ENCODE results near the gene IQSEC1.

IQSEC1 gene

GRCh38 chr3:12934431-12934830 lies 138.8 kb downstream of the IQSEC1 start:
- DNase-seq (ENCODE audit: low spot score), result no peak

DNA sequence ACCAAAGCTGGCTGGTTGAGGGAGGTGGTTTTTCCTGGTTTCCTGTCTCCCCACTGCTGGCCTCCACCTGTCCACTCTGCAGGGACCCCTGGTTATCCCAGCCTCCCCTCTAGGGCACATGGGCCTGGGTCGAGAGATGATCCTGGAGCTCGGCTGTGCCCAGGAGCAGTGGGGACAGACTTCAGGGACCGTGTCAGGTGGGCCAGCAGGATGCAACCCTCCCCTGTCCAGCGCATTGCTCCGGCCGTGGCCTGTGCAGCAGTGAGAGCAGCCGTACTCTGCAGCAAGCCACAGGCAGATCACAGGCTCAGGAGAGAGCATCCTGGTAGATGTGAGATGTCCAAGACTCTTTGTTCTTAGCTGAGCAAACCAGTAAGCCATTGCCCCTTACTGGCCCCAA lies 139.3 kb downstream of the IQSEC1 start:
- no peak for DNase-seq (ENCODE audit: low spot score)

DNA sequence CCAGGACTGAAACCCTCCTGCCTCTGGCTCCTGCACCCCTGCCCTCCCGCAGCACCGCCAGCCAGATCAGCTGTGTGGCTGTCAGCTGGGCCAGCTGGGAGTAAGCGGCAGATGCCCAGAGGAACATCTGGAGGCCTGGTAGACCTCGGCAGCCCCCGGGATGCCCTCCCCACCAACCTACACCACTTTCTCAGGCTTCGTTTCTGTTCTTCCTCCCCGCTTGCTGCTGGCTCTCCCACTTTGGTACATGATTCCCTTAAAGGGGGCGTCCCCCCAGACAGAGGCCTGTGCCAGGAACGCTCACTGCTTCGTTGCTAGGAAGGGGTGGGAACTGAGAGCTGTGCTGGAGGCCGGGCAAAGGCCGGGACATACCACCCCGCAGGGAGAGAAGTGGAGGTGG lies 140.5 kb downstream of the IQSEC1 start:
- no peak for DNase-seq (ENCODE audit: low spot score)

DNA sequence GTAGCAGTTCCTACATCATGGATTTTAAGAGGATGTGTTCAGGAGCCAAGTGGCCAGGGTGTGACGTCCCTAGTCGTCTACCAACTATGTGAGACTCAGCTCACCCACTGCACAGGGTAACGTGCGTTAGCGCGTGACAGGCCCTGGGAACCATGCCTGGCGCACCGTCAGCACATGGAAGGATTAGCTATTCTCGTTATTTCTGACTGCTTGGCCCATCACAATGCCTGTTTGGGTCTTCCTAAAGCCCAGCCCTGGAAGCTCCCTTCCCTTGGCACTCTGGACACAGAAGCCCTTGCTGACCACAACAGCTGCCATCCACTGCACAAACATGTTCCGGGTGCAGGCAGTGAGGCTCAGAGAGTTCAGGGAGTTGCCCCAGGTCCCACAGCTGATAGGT lies 140.9 kb downstream of the IQSEC1 start:
- no peak for DNase-seq (ENCODE audit: low spot score)

- DNase-seq (ENCODE audit: low spot score), result no peak
These were observed 141.8 kb downstream of the IQSEC1 start for GRCh38 chr3:12931273-12931905.

- no peak for DNase-seq (ENCODE audit: low spot score)
These were observed 143.4 kb downstream of the IQSEC1 start for GRCh38 chr3:12929801-12930200.

DNA sequence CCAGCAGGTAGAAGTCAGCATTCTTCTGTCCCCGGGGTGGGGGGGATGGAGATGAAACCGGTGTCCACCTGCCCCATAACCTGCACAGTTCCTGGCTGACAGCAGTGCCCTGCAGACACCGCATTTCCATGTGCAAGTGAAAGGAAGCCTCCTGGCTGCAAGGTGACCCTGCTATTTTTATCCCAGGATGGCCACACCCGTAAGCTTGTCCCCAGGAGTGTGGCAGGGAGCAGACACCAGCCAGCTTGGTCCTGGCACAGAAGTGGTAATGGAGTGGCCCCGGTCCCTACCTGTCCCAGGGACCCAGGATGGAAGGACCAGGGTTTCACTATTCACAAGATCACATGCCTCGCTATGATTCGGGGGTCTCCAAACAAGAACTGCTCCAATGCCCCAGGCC lies 146.6 kb downstream of the IQSEC1 start:
- no peak for DNase-seq (ENCODE audit: low spot score)

GRCh38 chr3:12925648-12926047 lies 147.6 kb downstream of the IQSEC1 start:
- no peak for DNase-seq (ENCODE audit: low spot score)

DNA sequence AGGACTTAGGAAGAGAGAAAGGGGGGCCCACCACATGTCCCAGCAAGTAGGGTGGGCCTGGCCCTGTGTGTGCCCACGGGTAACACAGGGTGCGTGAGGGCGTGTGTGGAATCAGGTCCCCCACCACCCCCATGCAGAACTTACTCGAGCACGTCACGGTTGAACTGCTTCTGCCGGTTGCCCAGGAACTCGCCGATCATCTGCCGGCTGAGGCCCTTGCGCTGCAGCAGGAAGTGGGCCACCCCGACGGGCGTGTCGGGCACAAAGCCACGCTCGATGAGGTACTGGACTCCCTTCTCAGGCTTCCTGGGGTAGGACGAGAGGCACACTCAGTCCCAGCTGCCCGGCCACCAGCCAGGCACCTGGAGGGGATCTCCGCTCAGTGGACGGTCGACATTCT lies 148.8 kb downstream of the IQSEC1 start:
- no peak for DNase-seq (ENCODE audit: low spot score)

GRCh38 chr3:12922881-12923431 lies 150.3 kb downstream of the IQSEC1 start:
- DNase-seq (ENCODE audit: low spot score), result no peak

DNA sequence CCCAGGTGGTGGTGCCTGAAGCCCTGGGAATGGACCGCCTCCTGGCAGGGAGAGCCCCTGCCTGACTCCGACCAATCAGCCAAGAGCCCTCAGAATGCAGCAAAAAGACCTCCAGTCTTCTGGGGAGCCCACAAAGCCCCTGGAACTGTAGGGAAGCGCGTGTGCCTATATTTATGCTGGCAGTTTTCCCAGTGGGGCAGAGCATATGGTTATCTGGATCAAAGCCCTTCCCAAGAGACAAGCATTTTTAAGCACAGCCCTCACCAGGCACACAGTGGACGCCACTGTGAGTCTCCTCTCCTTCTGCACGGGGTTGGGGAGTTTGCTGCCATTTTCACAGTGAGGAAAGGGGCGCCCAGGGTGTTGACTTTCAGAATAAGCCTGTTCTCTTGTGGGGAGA lies 150.9 kb downstream of the IQSEC1 start:
- DNase-seq (ENCODE audit: low spot score), result no peak

GRCh38 chr3:12921736-12922135 lies 151.5 kb downstream of the IQSEC1 start:
- DNase-seq (ENCODE audit: low spot score), result no peak

- no peak for DNase-seq (ENCODE audit: low spot score)
These were observed 152.3 kb downstream of the IQSEC1 start for GRCh38 chr3:12920967-12921366.

- no peak for DNase-seq (ENCODE audit: low spot score)
These were observed 154.0 kb downstream of the IQSEC1 start for GRCh38 chr3:12919205-12919604.

DNA sequence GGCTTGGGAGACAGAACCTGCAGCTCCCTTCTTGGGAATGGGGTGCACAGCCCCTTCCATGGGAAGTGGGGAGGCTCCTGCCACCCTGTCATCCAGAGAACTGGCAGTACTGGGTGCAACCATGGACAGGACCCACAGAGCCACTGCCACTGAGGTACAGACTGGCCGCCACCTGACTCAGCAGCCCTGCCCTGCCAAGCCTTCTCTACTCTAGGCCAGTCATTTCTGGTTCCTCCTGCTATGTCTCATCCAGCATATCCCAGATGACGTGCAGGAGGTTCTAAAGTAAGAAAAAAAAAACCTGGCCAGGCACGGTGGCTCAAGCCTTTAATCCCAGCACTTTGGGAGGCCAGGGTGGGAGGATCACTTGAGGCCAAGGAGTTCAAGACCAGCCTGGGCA lies 155.0 kb downstream of the IQSEC1 start:
- no peak for DNase-seq (ENCODE audit: low spot score)

DNA sequence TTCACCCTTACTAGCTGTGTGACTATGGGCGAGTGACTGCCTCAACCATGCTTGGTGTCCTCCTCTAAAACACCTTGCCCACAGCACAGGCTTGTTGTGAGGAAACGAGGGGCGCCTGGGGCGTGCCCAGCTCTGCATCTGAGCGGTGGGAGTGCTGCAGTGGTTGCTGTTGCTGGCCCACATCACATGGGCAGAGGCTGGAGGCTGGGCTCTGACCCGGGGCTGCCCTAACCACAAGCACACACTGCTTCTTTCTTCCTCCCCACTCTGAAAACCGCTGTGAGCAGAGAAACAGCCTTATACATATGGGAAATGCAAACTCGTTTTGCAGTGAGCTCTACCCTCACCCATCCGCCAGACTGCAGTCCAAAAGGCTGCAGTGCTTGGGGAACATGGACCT lies 157.1 kb downstream of the IQSEC1 start:
- DNase-seq (ENCODE audit: low spot score), result peak; percentile 29

DNA sequence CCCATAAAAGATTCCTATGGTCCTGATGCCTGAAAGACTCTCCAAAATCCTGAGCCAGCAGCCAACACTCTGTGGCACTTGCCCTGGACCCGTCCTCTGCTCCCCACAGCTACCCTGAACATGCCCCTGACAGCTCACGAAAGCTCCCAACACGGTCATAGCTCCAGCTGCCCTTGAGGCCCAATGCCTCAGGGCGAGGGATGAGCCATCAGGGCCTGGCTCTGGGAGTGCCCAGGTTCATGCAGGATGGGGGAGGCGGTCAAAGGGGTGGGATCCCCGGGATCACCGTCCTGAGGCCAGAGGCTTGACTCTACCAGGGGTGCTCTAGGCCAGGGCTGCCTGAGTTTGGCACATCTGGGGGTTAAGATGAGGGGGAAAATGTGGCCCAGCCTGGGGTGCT lies 159.1 kb downstream of the IQSEC1 start:
- DNase-seq (ENCODE audit: low spot score), result no peak

DNA sequence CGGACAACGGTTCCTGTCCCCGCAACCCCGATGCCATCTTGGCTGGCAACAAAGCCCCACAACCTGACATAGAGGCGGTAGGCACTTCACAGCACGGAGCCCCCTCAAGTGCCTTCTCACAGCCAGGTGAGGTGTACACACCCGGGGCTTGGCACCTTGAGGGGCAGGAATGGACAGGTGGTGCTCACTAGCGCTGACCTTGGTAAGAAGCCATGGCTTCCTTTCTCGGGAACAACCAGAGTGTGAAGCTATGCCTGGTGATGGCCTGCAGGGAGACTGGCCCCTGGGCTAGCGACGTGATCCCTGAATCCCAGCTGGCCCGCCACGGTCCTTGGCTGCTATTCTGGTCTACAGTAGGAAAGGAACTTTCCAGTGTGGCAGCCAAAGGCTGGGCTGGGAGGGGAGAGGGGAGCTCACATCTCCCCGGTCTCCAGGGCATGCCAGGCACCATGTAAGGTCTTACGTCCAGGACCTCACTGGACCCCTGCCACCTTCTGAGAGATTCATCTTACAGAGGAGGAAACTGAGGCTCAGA lies 161.3 kb downstream of the IQSEC1 start:
- DNase-seq (ENCODE audit: low spot score), result no peak

DNA sequence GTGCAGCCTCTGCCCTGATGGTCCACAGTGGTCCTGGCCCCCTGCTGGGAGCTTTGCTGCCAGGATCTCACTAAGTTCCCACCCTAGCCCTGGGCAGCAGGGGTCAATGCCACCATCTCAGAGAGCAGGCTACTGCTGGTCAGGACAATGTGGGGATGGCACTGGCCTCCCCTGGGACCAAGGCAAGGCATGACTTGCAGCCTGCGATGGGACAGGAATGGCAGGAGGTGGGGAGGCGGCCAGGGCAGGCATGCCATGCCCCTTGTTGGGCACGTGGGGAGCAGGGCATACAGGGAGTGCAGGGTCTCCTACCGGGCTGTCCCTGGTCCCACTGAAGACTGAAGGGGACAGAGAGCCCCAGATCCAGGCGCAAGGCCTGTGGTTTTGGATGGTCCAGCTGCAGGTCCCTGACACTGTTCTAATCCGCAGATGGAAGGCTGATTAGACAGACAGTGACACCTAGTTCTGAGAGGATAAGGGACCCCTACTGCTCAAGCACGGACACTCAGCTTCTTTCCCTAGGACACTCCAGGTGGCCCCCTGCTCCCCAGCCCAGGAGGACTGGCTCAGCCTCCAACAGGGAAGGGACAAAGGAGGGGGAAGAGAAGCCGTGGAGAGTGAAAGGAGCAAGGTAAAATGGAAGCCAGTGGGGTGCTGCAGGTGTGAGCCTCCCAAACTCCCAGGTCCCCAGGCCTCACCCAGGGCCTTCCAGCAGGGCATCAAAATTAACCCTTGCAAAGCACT lies 162.7 kb downstream of the IQSEC1 start:
- no peak for DNase-seq (ENCODE audit: low spot score)

- DNase-seq (ENCODE audit: low spot score), result no peak
These were observed 163.5 kb downstream of the IQSEC1 start for GRCh38 chr3:12909710-12910109.

- no peak for DNase-seq (ENCODE audit: low spot score)
These were observed 164.4 kb downstream of the IQSEC1 start for GRCh38 chr3:12908859-12909258.

DNA sequence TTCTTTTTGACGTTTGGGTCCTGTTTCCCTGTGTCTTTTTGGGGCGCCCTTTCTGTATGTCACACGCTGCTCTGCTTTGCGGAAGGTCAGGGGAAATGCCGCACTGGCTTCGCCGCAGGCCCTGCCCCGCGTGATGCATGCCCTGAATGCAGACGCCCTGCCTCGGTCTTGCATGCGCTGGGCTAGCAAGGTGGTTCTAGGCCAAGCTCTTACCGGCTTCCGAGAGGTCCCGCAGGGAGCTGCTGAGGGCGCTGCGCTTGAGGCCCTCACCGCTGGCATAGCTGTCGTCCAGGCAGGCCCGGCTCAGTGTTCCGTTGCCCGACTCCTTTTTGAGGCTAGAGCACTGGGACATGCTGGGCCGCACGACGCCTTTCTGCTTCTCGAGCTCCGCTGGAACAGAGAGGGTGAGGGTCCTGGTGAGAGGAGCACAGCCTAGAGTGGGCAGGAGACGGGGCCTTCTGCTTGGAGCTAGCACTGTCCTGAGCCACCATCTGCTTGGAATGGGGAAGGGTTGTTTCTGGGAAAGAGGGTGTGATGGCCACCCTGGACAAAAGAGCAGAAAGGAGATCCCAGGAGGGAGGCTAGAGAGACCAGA lies 165.0 kb downstream of the IQSEC1 start:
- DNase-seq (ENCODE audit: low spot score), result no peak

GRCh38 chr3:12907729-12908128 lies 165.5 kb downstream of the IQSEC1 start:
- no peak for DNase-seq (ENCODE audit: low spot score)
